Mesenchymal stem cell (in vitro differentiated cells and primary cell): ENCODE measurements around the gene TRAPPC2L.

Experiments
- DNase-seq: peaks from one replicate; pipeline ENCODE4 v3.0.0-alpha.2; 2013
- H2AFZ ChIP-seq: one replicate; pipeline ENCODE4 v1.6.1; 2013; ENCODE audit warnings: low read depth, mild to moderate bottlenecking, control low read depth, inconsistent platforms, low read length, moderate library complexity
- H2AK5ac ChIP-seq: 2 replicates; pipeline ENCODE4 v1.6.1; 2013; ENCODE audit warnings: low read length, moderate library complexity, mild to moderate bottlenecking, inconsistent platforms; ENCODE audit not compliant: severe bottlenecking
- H2BK120ac ChIP-seq: one replicate; pipeline ENCODE4 v1.6.1; 2013; ENCODE audit warnings: low read depth, mild to moderate bottlenecking, inconsistent platforms, low read length, moderate library complexity
- H2BK12ac ChIP-seq, 2 experiments: one replicate each; pipeline ENCODE4 v1.6.1; 2013; ENCODE audit warnings: inconsistent platforms in 2 of 2, low read length in 2 of 2, mild to moderate bottlenecking in 2 of 2, moderate library complexity in 2 of 2, control low read depth in 1 of 2
- H2BK15ac ChIP-seq: one replicate; pipeline ENCODE4 v1.6.1; 2013; ENCODE audit warnings: mild to moderate bottlenecking, low read depth, inconsistent platforms; ENCODE audit not compliant: poor library complexity, severe bottlenecking
- H2BK5ac ChIP-seq: 2 replicates; pipeline ENCODE4 v1.6.1; 2013; ENCODE audit warnings: low read depth, mild to moderate bottlenecking, low read length, control low read depth, inconsistent platforms; ENCODE audit not compliant: poor library complexity, severe bottlenecking
- H3K14ac ChIP-seq, 2 experiments: one replicate each; pipeline ENCODE4 v1.6.1; 2013; ENCODE audit warnings: inconsistent platforms in 2 of 2, low read length in 2 of 2, control low read depth in 1 of 2, mild to moderate bottlenecking in 1 of 2, moderate library complexity in 1 of 2
- H3K18ac ChIP-seq, 2 experiments: one replicate each; pipeline ENCODE4 v1.6.1; 2013; ENCODE audit warnings: inconsistent platforms in 2 of 2, low read length in 2 of 2, control low read depth in 1 of 2, low read depth in 1 of 2, mild to moderate bottlenecking in 1 of 2
- H3K23ac ChIP-seq, 2 experiments: one replicate each; pipeline ENCODE4 v1.6.1; 2013; ENCODE audit warnings: inconsistent platforms in 2 of 2, low read length in 2 of 2, mild to moderate bottlenecking in 2 of 2, moderate library complexity in 2 of 2, control low read depth in 1 of 2
- H3K27ac ChIP-seq: 2 replicates; pipeline ENCODE4 v1.5.1; 2013; ENCODE audit warnings: mild to moderate bottlenecking, moderate library complexity, low read length, control low read depth, inconsistent platforms; ENCODE audit not compliant: poor library complexity, severe bottlenecking
- H3K27me3 ChIP-seq, 2 experiments: 2 replicates each; pipeline versions ENCODE4 v1.6.1 to v1.7.0; 2013; ENCODE audit warnings: low read length in 2 of 2, mild to moderate bottlenecking in 2 of 2, moderate library complexity in 2 of 2, control low read depth in 1 of 2, inconsistent platforms in 1 of 2; ENCODE audit not compliant: control insufficient read depth in 1 of 2, insufficient read depth in 1 of 2
- H3K36me3 ChIP-seq, 2 experiments: 2 replicates each; pipeline versions ENCODE4 v1.6.1 to v1.7.0; 2013; ENCODE audit warnings: low read length in 2 of 2, control low read depth in 1 of 2, inconsistent platforms in 1 of 2, low read depth in 1 of 2, mild to moderate bottlenecking in 1 of 2; ENCODE audit not compliant: insufficient read depth in 2 of 2, control insufficient read depth in 1 of 2
- H3K4ac ChIP-seq, 2 experiments: one replicate each; pipeline ENCODE4 v1.6.1; 2013; ENCODE audit warnings: inconsistent platforms in 2 of 2, low read length in 2 of 2, mild to moderate bottlenecking in 2 of 2, moderate library complexity in 2 of 2, control low read depth in 1 of 2, low read depth in 1 of 2
- H3K4me1 ChIP-seq: 2 replicates; pipeline ENCODE4 v1.6.1; 2013; ENCODE audit warnings: low read depth, low read length, control low read depth; ENCODE audit not compliant: control insufficient read depth, insufficient read depth
- H3K4me2 ChIP-seq: 2 replicates; pipeline ENCODE4 v1.6.1; 2013; ENCODE audit warnings: low read length, mild to moderate bottlenecking, inconsistent platforms; ENCODE audit not compliant: poor library complexity, severe bottlenecking
- H3K4me3 ChIP-seq, 2 experiments: 2 replicates each; pipeline versions ENCODE4 v1.5.1 to v1.7.0; 2013; ENCODE audit warnings: low read length in 2 of 2, mild to moderate bottlenecking in 2 of 2, control low read depth in 1 of 2, low read depth in 1 of 2; ENCODE audit not compliant: insufficient read depth in 1 of 2
- H3K79me1 ChIP-seq: replicated peaks from 2 replicates; pipeline ENCODE4 v1.6.1; 2013; ENCODE audit warnings: mild to moderate bottlenecking, control low read depth, low read length, inconsistent platforms; ENCODE audit not compliant: poor library complexity, severe bottlenecking
- H3K9ac ChIP-seq: 2 replicates; pipeline ENCODE4 v1.7.0; 2013; ENCODE audit warnings: mild to moderate bottlenecking, low read length, moderate library complexity
- H3K9me3 ChIP-seq: 2 replicates; pipeline ENCODE4 v1.7.0; 2013; ENCODE audit warnings: mild to moderate bottlenecking, low read length; ENCODE audit not compliant: control insufficient read depth
- H4K8ac ChIP-seq: one replicate; pipeline ENCODE4 v1.6.1; 2013; ENCODE audit warnings: inconsistent platforms, mild to moderate bottlenecking, low read length, moderate library complexity
- H4K91ac ChIP-seq: one replicate; pipeline ENCODE4 v1.6.1; 2013; ENCODE audit warnings: mild to moderate bottlenecking, low read length, inconsistent platforms
- WGBS: methylation state at CpG from one replicate; pipeline ENCODE4 v1.1.7; 2013; ENCODE audit warnings: mixed read lengths; 5-methylcytosine and 5-hydroxymethylcytosine counted together

The TRAPPC2L gene

DNA sequence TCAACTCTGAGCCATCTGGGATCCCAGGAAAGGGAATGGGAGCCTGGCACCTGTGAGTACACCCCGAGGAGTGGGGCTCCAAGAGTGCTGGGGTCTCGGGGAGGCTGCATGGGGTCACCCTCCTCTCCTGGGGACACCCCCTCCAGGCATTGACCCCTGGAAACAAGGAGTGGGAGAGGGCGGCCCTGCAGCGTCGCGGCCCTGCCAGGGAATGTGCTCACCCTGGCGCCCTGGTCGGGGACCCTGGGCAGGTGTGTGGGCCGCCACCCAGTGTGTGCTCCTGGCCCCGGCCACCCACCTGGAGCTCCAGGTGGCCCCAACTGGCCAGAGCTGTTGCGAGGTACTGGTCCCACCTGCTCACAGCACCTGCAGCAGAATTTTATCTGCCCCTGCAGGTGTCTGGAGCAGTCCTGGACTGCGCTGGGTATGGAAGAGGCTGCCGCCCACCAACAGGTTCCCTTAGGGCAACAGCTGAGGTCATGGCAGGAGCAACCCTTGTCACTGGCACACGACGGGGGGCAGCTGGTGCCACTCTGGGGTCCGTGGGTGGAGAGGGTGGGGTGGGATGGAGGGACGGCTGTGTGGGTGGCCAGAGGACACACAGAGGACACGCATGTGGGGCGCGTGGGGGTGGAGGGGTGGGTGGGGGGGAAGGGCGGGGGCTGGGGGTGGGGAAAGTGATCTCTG is 14.9 kb downstream of the TRAPPC2L start:
- no peak for DNase-seq
- Histone ChIP-seq H3K27ac (no peak overlapping the region), H3K4me3 (no peak overlapping the region), H3K14ac (no peak overlapping the region), H3K4ac (no peak overlapping the region), H4K8ac (no peak overlapping the region), H3K18ac (no peak overlapping the region), H2BK5ac (no peak overlapping the region), H2AK5ac (no peak overlapping the region), H2AFZ (no peak overlapping the region), H3K36me3 (no peaks in the 10 kb centered on the region), H3K9me3 (no peaks in the 10 kb centered on the region), H3K4me1 (no peaks in the 10 kb centered on the region), H2BK15ac (no peak overlapping the region), H3K9ac (no peak overlapping the region), H3K27me3 (peaks cover 36 to 77% of the 10 kb centered on the region in 2 experiments), H3K4me2 (no peak overlapping the region), H2BK120ac (no peak overlapping the region), H3K23ac (no peak overlapping the region), H2BK12ac (no peak overlapping the region), H4K91ac (no peak overlapping the region), H3K79me1 (no peaks in the 10 kb centered on the region)
- 86% methylated on average over 16 of the region's 21 CpGs for WGBS

DNA sequence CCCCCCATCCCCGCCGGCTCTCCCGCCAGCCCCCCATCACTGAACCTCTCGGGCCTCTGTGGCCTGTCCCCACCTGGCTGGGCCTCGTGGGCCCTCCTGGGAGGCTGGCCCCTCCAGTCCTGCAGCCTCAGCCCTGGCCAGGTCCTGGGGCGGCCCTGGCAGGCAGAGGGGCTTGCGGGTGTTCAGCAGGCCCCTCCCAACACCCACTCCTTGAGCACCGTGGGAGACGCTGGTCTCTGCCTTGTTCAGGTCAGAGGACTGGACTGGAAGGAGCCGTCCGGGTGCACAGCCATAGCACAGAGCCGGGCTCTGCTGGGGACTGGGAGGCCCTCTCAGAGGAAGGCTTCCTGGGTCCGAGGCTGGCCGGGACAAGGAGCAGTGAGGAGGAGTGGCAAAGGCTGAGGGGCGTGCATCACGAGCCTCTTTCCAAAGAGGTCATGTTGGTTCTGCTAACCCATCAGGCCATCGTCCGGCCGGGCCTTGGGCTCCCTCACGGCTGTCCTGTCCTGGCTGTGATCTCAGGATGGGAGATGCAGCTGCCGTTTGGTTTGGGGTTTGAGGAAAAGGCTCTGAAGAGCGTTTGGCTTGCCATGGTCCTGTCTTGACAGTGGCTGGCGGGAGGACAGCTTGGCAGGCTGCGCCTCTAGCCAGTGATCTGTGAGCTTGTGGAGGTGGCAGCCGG is 15.9 kb downstream of the TRAPPC2L start:
- Histone ChIP-seq H3K18ac (no peak overlapping the region), H2AK5ac (no peak overlapping the region), H2AFZ (no peak overlapping the region), H3K79me1 (no peaks in the 10 kb centered on the region), H4K8ac (no peak overlapping the region), H4K91ac (no peak overlapping the region), H3K4me2 (no peak overlapping the region), H3K9me3 (no peaks in the 10 kb centered on the region), H3K14ac (no peak overlapping the region), H3K27me3 (peaks cover 32 to 73% of the 10 kb centered on the region in 2 experiments), H3K27ac (no peak overlapping the region), H3K36me3 (no peaks in the 10 kb centered on the region), H3K23ac (no peak overlapping the region), H2BK5ac (no peak overlapping the region), H3K4ac (no peak overlapping the region), H2BK15ac (no peak overlapping the region), H3K9ac (no peak overlapping the region), H2BK120ac (no peak overlapping the region), H3K4me1 (no peaks in the 10 kb centered on the region), H3K4me3 (no peak overlapping the region), H2BK12ac (no peak overlapping the region)
- no peak for DNase-seq
- 85% methylated on average over 23 of the region's 25 CpGs for WGBS

DNA sequence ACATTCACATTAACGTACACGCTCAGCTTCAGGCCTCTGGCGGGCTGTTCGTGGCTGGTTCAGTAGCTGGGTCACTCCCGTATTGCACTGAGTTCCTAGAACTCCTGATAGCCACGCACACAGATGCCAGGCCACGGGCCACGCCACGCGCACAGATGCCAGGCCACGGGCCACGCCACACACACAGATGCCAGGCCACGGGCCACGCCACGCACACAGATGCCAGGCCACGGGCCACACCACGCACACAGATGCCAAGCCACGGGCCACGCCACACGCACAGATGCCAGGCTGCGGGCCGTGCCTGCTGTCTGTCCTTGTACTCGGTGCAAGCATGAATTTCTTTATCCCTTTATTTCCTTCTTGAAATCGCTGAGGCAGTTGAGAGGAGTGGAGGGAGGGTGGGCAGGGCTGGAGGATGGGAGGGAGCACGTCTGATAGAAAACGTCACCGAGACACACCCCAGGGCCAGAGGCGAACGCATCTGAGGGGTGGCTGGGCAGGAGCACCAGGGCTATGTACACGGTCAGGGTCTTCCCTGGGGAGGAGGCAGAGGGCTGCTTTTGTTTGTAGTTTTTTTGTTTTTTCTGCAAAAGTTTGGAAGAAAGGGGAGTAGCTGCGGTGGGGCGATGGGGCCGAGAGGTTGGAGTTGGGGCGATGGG is 18.1 kb downstream of the TRAPPC2L start:
- Histone ChIP-seq H3K9me3 (no peaks in the 10 kb centered on the region), H3K79me1 (no peaks in the 10 kb centered on the region), H3K4me2 (no peak overlapping the region), H2BK12ac (no peak overlapping the region), H4K91ac (peak overlapping the region; percentile 6), H2AFZ (no peak overlapping the region), H3K27me3 (peaks cover 23 to 74% of the 10 kb centered on the region in 2 experiments), H3K4me1 (peaks cover 7% of the 10 kb centered on the region), H2BK120ac (no peak overlapping the region), H4K8ac (no peak overlapping the region), H3K36me3 (no peaks in the 10 kb centered on the region), H3K4me3 (no peak overlapping the region), H2AK5ac (no peak overlapping the region), H2BK15ac (no peak overlapping the region), H2BK5ac (no peak overlapping the region), H3K23ac (no peak overlapping the region), H3K14ac (no peak overlapping the region), H3K18ac (no peak overlapping the region), H3K9ac (no peak overlapping the region), H3K4ac (no peak overlapping the region), H3K27ac (no peak overlapping the region)
- 95% methylated on average over 34 of the region's 34 CpGs for WGBS
- DNase-seq = no peak

DNA sequence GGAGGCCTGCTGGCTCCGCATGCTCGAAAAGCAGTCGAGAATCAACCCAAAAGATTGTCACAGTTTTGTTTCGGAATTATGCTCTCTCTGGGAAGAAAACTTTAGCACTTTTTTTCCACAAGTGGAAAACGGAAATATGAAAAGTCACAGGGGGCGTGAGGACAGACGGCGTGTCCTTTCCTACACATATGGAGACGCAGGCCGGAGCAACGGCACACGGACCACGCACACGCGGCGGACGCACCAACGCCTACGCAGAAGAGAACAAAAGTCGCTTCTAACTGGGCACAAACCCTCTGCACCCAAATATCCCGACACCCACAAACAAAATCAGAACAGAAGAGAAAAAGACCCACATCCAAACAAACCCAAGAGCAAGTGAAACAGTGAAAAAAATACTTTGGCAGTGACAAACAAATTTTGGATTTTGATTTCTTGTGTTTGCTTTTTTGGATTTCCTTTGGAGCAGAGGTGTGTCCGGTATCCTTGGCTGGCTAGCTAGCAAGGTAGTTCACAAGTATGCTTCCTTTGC is 18.8 kb downstream of the TRAPPC2L start:
- Histone ChIP-seq H3K4ac (no peak overlapping the region), H3K14ac (no peak overlapping the region), H2BK15ac (no peak overlapping the region), H2BK120ac (no peak overlapping the region), H3K23ac (no peak overlapping the region), H4K91ac (no peak overlapping the region), H3K27ac (no peak overlapping the region), H2BK12ac (no peak overlapping the region), H3K27me3 (peaks cover 30 to 74% of the 10 kb centered on the region in 2 experiments), H3K36me3 (no peaks in the 10 kb centered on the region), H4K8ac (no peak overlapping the region), H3K4me1 (peaks cover 9% of the 10 kb centered on the region), H2AFZ (no peak overlapping the region), H2AK5ac (no peak overlapping the region), H2BK5ac (no peak overlapping the region), H3K79me1 (no peaks in the 10 kb centered on the region), H3K18ac (no peak overlapping the region), H3K4me3 (no peak overlapping the region), H3K4me2 (no peak overlapping the region), H3K9ac (no peak overlapping the region), H3K9me3 (no peaks in the 10 kb centered on the region)
- 97% methylated on average over 21 of the region's 22 CpGs for WGBS
- no peak for DNase-seq
